CD4-positive, alpha-beta memory T cell (primary cell): ENCODE measurements around the gene WDR27. TPM values are rescaled to one million over a fixed set of nuclear protein-coding genes. Genes with fewer than 3 reads are reported as not detected.
A peak's percentile ranks its signal among the peaks of the same experiment; 100 is the strongest.

Source experiments
- CTCF ChIA-PET: fragments of 350-600 bp; sonication (Branson Sonifier 250); formaldehyde crosslinking; loops from one replicate; lab custom pipeline; 2021; ENCODE audit warnings: inconsistent platforms; ENCODE audit not compliant: partially characterized antibody; lab: Charles Lee
- POLR2A ChIA-PET: fragments of 350-600 bp; sonication (Branson Sonifier 250); formaldehyde crosslinking; loops from one replicate; lab custom pipeline; 2021; ENCODE audit not compliant: partially characterized antibody; lab: Charles Lee
- DNase-seq, 5 donors: peaks; one replicate each; pipeline versions ENCODE4 v3.0.0 to v3.0.0-alpha.2; 2020 to 2022; ENCODE audit warnings: mixed read lengths in 1 of 5
- H3K27ac ChIP-seq: one replicate; pipeline ENCODE4 v1.7.0; 2013; ENCODE audit warnings: low read depth, low read length
- H3K27me3 ChIP-seq: 2 replicates; pipeline ENCODE4 v1.7.0; 2013; ENCODE audit warnings: mild to moderate bottlenecking, low read length, moderate library complexity; ENCODE audit not compliant: insufficient read depth
- H3K36me3 ChIP-seq: 2 replicates; pipeline ENCODE4 v1.7.0; 2013; ENCODE audit warnings: mild to moderate bottlenecking, low read length, moderate library complexity; ENCODE audit not compliant: insufficient read depth
- H3K4me1 ChIP-seq: 2 replicates; pipeline ENCODE4 v1.7.0; 2013; ENCODE audit warnings: mild to moderate bottlenecking, low read length, moderate library complexity; ENCODE audit not compliant: insufficient read depth
- H3K4me3 ChIP-seq, 2 donors: one replicate each; pipeline ENCODE4 v1.7.0; 2013; ENCODE audit warnings: low read length in 2 of 2, mild to moderate bottlenecking in 1 of 2
- H3K9me3 ChIP-seq, 2 donors: one replicate each; pipeline ENCODE4 v1.7.0; 2013; ENCODE audit warnings: low read length in 2 of 2, control low read depth in 1 of 2; ENCODE audit not compliant: control insufficient read depth in 1 of 2
- H3K27ac Mint-ChIP-seq, 7 donors: one replicate each; pipeline ENCODE4 v1.8.0; 2020 to 2021; ENCODE audit warnings: mixed read lengths in 7 of 7, mild to moderate bottlenecking in 6 of 7, inconsistent platforms in 3 of 7, moderate library complexity in 3 of 7
- H3K27me3 Mint-ChIP-seq, 2 donors: one replicate each; pipeline ENCODE4 v1.8.0; 2020 to 2021; ENCODE audit warnings: mixed read lengths in 2 of 2
- H3K36me3 Mint-ChIP-seq, 2 donors: one replicate each; pipeline ENCODE4 v1.8.0; 2020 to 2021; ENCODE audit warnings: mixed read lengths in 2 of 2, inconsistent platforms in 1 of 2, mild to moderate bottlenecking in 1 of 2
- H3K4me1 Mint-ChIP-seq, 4 donors: one replicate each; pipeline ENCODE4 v1.8.0; 2020 to 2021; ENCODE audit warnings: mixed read lengths in 4 of 4, mild to moderate bottlenecking in 1 of 4
- H3K4me3 Mint-ChIP-seq, 8 donors: one replicate each; pipeline ENCODE4 v1.8.0; 2020 to 2021; ENCODE audit warnings: mixed read lengths in 8 of 8, mild to moderate bottlenecking in 7 of 8, moderate library complexity in 6 of 8, inconsistent platforms in 3 of 8
- H3K9me3 Mint-ChIP-seq, 8 donors: one replicate each; pipeline ENCODE4 v1.8.0; 2020 to 2021; ENCODE audit warnings: mixed read lengths in 8 of 8, mild to moderate bottlenecking in 5 of 8, inconsistent platforms in 3 of 8, moderate library complexity in 1 of 8
- intact Hi-C: fragments of 100-400 bp; cut with micrococcal nuclease; formaldehyde crosslinking; loops from one replicate; pipeline ENCODE4 v1.15.1; 2023
- polyA plus RNA-seq, 2 donors: library from polyadenylated mRNA; unstranded; fragments of 300-500 nt; fragmentation: Illumina TruSeq; gene quantifications; one replicate each; pipeline ENCODE4 v1.2.3, GENCODE V29; 2021
- total RNA-seq, 2 experiments: library from RNA; stranded (reverse); gene quantifications; one replicate each; pipeline ENCODE4 v1.2.3, GENCODE V29; 2021

Gene WDR27
- total and polyA plus RNA-seq, 4 experiments from 2014 or later, result 5.9 to 82.8 (median 39.8) TPM

DNA sequence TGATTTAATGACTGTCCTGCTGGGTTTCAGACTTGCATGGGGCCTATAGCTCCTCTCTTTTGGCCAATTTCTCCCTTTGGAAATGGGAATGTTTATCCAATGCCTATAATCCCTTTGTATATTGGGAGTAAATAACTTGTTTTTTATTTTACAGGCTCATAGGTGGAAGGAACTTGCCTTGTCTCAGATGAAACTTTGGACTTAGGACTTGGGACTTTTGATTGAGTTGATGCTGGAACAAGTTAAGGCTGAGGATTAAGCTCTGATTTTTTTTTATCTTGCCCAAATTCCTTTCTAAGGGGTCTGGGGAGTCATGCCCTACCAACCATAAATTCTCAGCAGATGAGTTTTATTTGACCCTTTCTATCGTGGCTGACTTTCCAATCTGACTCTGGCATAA, 23.5 kb downstream of the WDR27 start:
- intact Hi-C loops, result no loop called here
- Histone ChIP-seq H3K36me3 (no peaks in the 10 kb centered on the region), H3K4me3 (no peak overlapping the region), H3K9me3 (no peaks in the 10 kb centered on the region), H3K27me3 (no peaks in the 10 kb centered on the region), H3K27ac (no peak overlapping the region), H3K4me1 (no peaks in the 10 kb centered on the region)
- ChIA-PET CTCF (no interaction called here), POLR2A (no interaction called here)
- peaks cover 0 to 7% (median 2%) of the 10 kb centered on the region in 8 donors for H3K9me3 Mint-ChIP-seq
- no peak for DNase-seq
- peaks cover 38 to 69% of the 10 kb centered on the region in 2 donors for H3K36me3 Mint-ChIP-seq
- H3K27me3 Mint-ChIP-seq, result no peaks in the 10 kb centered on the region
- H3K4me3 Mint-ChIP-seq, result no peak overlapping the region
- peaks cover 0 to 4% (median 2%) of the 10 kb centered on the region in 4 donors for H3K4me1 Mint-ChIP-seq
- H3K27ac Mint-ChIP-seq, result no peak overlapping the region

GRCh38 chr6:169677096-169677495, 24.7 kb downstream of the WDR27 start:
- H3K9me3 Mint-ChIP-seq, result peaks cover 0 to 7% (median under 1%) of the 10 kb centered on the region in 8 donors
- Histone ChIP-seq H3K27ac (no peak overlapping the region), H3K36me3 (no peaks in the 10 kb centered on the region), H3K4me1 (no peaks in the 10 kb centered on the region), H3K4me3 (no peak overlapping the region), H3K9me3 (no peaks in the 10 kb centered on the region), H3K27me3 (no peaks in the 10 kb centered on the region)
- intact Hi-C loops, result no loop called here
- peak overlapping the region in 1 of 7 donors; percentile 74 for H3K27ac Mint-ChIP-seq
- CTCF ChIA-PET, result no interaction called here
- H3K4me3 Mint-ChIP-seq, result no peak overlapping the region
- H3K36me3 Mint-ChIP-seq, result peaks cover 29 to 58% of the 10 kb centered on the region in 2 donors
- POLR2A ChIA-PET, result no interaction called here
- H3K27me3 Mint-ChIP-seq, result no peaks in the 10 kb centered on the region
- peaks cover 0 to 2% (median 0%) of the 10 kb centered on the region in 4 donors for H3K4me1 Mint-ChIP-seq
- no peak for DNase-seq

GRCh38 chr6:169675011-169675410, 26.8 kb downstream of the WDR27 start:
- H3K36me3 ChIP-seq, result no peaks in the 10 kb centered on the region
- peaks cover 0 to 2% (median 0%) of the 10 kb centered on the region in 8 donors for H3K9me3 Mint-ChIP-seq

DNA sequence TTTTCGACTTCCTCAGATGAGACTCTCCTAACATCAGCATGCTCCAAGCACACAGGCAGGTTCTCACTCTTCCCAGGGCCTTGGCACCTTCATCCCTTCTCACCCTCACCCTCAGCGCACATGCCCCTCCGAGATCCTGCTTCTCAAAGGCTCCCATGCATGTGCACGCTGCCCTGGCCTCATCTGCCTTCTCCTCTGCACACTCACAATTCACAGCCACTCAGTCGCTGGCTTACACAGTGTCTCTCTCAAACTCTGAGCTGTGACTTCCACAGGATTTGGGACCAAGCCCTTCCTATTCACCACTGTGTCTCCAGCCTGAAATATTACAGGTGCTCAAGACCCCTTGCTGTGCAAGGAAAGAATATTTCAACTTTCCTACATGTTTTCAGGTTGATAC, 30.3 kb downstream of the WDR27 start:
- no peak for DNase-seq
- POLR2A ChIA-PET, result no interaction called here
- Mint-ChIP-seq H3K27ac (peak overlapping the region in 2 of 7 donors; percentile 5 to 52), H3K27me3 (no peaks in the 10 kb centered on the region), H3K9me3 (peaks cover 0 to 2% (median 0%) of the 10 kb centered on the region in 8 donors), H3K4me1 (peaks cover 0 to 7% (median 3%) of the 10 kb centered on the region in 4 donors), H3K36me3 (peaks cover 33% of the 10 kb centered on the region in 2 donors), H3K4me3 (no peak overlapping the region)
- CTCF ChIA-PET, result no interaction called here
- intact Hi-C loops, result no loop called here
- Histone ChIP-seq H3K4me3 (no peak overlapping the region), H3K27me3 (no peaks in the 10 kb centered on the region), H3K36me3 (no peaks in the 10 kb centered on the region), H3K4me1 (no peaks in the 10 kb centered on the region), H3K27ac (no peak overlapping the region), H3K9me3 (no peaks in the 10 kb centered on the region)

More at GRCh38 chr6:169675011-169675410, 26.8 kb downstream of the WDR27 start:
- H3K27me3 ChIP-seq, result no peaks in the 10 kb centered on the region
- intact Hi-C loops, result no loop called here
- Mint-ChIP-seq H3K36me3 (peaks cover 24 to 42% of the 10 kb centered on the region in 2 donors), H3K4me3 (no peak overlapping the region), H3K4me1 (peaks cover 0 to 2% (median under 1%) of the 10 kb centered on the region in 4 donors), H3K27ac (no peak overlapping the region), H3K27me3 (no peaks in the 10 kb centered on the region)
- POLR2A ChIA-PET, result no interaction called here
- CTCF ChIA-PET, result no interaction called here
- no peak for DNase-seq
- no peaks in the 10 kb centered on the region for H3K9me3 ChIP-seq
- no peaks in the 10 kb centered on the region for H3K4me1 ChIP-seq
- H3K27ac ChIP-seq, result no peak overlapping the region
- no peak overlapping the region for H3K4me3 ChIP-seq

- peaks cover 0 to 7% (median 3%) of the 10 kb centered on the region in 4 donors for H3K4me1 Mint-ChIP-seq
- intact Hi-C loops, result no loop called here
- peaks cover 0 to 2% (median 0%) of the 10 kb centered on the region in 8 donors for H3K9me3 Mint-ChIP-seq
- no peaks in the 10 kb centered on the region for H3K4me1 ChIP-seq
- ChIA-PET CTCF (interaction anchor here (1.5 kb wide), 1 partner anchor 22 kb away, joined by 3 read pairs; no protein-coding TSS in a partner anchor), POLR2A (no interaction called here)
- no peaks in the 10 kb centered on the region for H3K9me3 ChIP-seq
- no peaks in the 10 kb centered on the region for H3K27me3 Mint-ChIP-seq
- H3K27ac Mint-ChIP-seq, result peak overlapping the region in 3 of 7 donors; percentile 14 to 49 (median 34)
- H3K36me3 Mint-ChIP-seq, result peaks cover 34 to 43% of the 10 kb centered on the region in 2 donors
- no peaks in the 10 kb centered on the region for H3K27me3 ChIP-seq
- no peak overlapping the region for H3K4me3 Mint-ChIP-seq
- no peak overlapping the region for H3K27ac ChIP-seq
- no peaks in the 10 kb centered on the region for H3K36me3 ChIP-seq
- no peak for DNase-seq
- no peak overlapping the region for H3K4me3 ChIP-seq
These were observed 31.9 kb downstream of the WDR27 start for GRCh38 chr6:169669889-169670288.

- no peaks in the 10 kb centered on the region for H3K36me3 ChIP-seq
These were observed 32.7 kb downstream of the WDR27 start for GRCh38 chr6:169669147-169669546.

GRCh38 chr6:169668203-169668847, 33.5 kb downstream of the WDR27 start:
- Mint-ChIP-seq H3K9me3 (no peaks in the 10 kb centered on the region), H3K4me3 (no peak overlapping the region), H3K4me1 (peaks cover 0 to 7% (median 3%) of the 10 kb centered on the region in 4 donors), H3K36me3 (peaks cover 37 to 48% of the 10 kb centered on the region in 2 donors), H3K27ac (peak overlapping the region in 1 of 7 donors; percentile 5), H3K27me3 (no peaks in the 10 kb centered on the region)
- ChIA-PET POLR2A (no interaction called here), CTCF (no interaction called here)
- Histone ChIP-seq H3K9me3 (no peaks in the 10 kb centered on the region), H3K36me3 (no peaks in the 10 kb centered on the region), H3K27ac (no peak overlapping the region), H3K4me1 (no peaks in the 10 kb centered on the region), H3K27me3 (no peaks in the 10 kb centered on the region), H3K4me3 (no peak overlapping the region)
- no peak for DNase-seq
- intact Hi-C loops, result no loop called here

More at GRCh38 chr6:169669147-169669546, 32.7 kb downstream of the WDR27 start:
- Histone ChIP-seq H3K9me3 (no peaks in the 10 kb centered on the region), H3K27me3 (no peaks in the 10 kb centered on the region), H3K4me3 (no peak overlapping the region), H3K27ac (no peak overlapping the region), H3K4me1 (no peaks in the 10 kb centered on the region)
- no peaks in the 10 kb centered on the region for H3K27me3 Mint-ChIP-seq
- intact Hi-C loops, result no loop called here
- POLR2A ChIA-PET, result no interaction called here
- H3K4me1 Mint-ChIP-seq, result peaks cover 0 to 7% (median 3%) of the 10 kb centered on the region in 4 donors
- CTCF ChIA-PET, result no interaction called here
- peak overlapping the region in 1 of 7 donors; percentile 38 for H3K27ac Mint-ChIP-seq
- H3K9me3 Mint-ChIP-seq, result no peaks in the 10 kb centered on the region
- no peak for DNase-seq
- H3K4me3 Mint-ChIP-seq, result no peak overlapping the region
- peaks cover 31 to 42% of the 10 kb centered on the region in 2 donors for H3K36me3 Mint-ChIP-seq
